Posterior vena cava (tissue), 2 donors: ENCODE measurements around the gene PLEKHO2. TPM values are rescaled to one million over a fixed set of nuclear protein-coding genes. Genes with fewer than 3 reads are reported as not detected.
"Not testable (repeated sequence)": the region's sequence is repeated elsewhere in the genome, so short reads cannot be mapped to it uniquely, and the experiment has no call there.

Experiments used
- DNase-seq: peaks from one replicate; pipeline ENCODE4 v3.0.0-alpha.2; 2020; ENCODE audit warnings: low spot score
- intact Hi-C, 2 donors: fragments of 100-400 bp; cut with DNase I; formaldehyde crosslinking; loops; one replicate each; pipeline versions ENCODE4 v1.14.1 to v1.14.2; 2022 to 2023
- long read RNA-seq, 2 donors: library from polyadenylated mRNA; unstranded; transcript quantifications; one replicate each; pipeline ENCODE4 v2.0.0, GENCODE V29; 2020 to 2021
- total RNA-seq, 2 donors: library from RNA; stranded (reverse); fragmentation: NEBNext Ultra II Directional; extraction: Animal tissue kit (Norgen Biotek cat#: 25700); gene quantifications; one replicate each; pipeline ENCODE4 v1.2.1, GENCODE V29; 2021
- donor health status: DM: yes; HTN: yes; CAD: no.
- donor health status: DM: yes; HTN: yes; CAD: no.

The PLEKHO2 gene, protein sequence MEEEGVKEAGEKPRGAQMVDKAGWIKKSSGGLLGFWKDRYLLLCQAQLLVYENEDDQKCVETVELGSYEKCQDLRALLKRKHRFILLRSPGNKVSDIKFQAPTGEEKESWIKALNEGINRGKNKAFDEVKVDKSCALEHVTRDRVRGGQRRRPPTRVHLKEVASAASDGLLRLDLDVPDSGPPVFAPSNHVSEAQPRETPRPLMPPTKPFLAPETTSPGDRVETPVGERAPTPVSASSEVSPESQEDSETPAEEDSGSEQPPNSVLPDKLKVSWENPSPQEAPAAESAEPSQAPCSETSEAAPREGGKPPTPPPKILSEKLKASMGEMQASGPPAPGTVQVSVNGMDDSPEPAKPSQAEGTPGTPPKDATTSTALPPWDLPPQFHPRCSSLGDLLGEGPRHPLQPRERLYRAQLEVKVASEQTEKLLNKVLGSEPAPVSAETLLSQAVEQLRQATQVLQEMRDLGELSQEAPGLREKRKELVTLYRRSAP
- 10 to 100 TPM; 40.9 to 50.1 TPM for total RNA-seq
- long read RNA-seq, donor 1, transcript PLEKHO2-201 (6 exons, 3,720 nt): major isoform, 9 of 25 reads
- long read RNA-seq, donor 1, partial matches to known transcripts: 15 of 25 reads
- long read RNA-seq, donor 1, other reads (novel, unspliced or antisense): 1 of 25 reads
- long read RNA-seq, donor 2, partial matches to known transcripts: 32 of 33 reads
- long read RNA-seq, donor 2, other reads (novel, unspliced or antisense): 0 of 33 reads

- intact Hi-C loops: loop anchor here (5.0 to 10.0 kb wide), 2 partner anchors 53 to 56 kb away; no protein-coding TSS in a partner anchor
- DNase-seq: peak; percentile 99
These were observed at the start of gene PLEKHO2 for GRCh38 chr15:64841344-64842095. Gene PLEKHO2, plus strand, starts transcription at chr15:64841915. Its CDS starts 102 bp downstream, at chr15:64842017.

DNA sequence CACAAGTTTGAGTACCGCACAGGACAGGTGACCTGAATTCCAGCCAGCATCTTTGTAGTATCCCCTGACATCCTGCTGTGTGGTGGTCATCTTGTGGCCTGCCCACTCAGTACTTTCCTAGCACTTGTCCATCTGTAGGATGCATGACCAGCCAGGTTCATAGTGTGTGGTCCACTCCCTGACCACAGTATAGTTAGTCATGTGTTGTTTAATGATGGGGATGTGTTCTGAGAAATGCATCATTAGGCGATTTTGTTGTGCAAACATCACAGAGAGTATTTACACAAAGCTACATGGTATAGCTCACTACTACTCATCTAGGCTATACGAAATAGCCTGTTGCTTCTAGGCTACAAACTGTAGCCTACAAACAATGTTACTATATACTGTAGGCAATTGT lies 49.4 kb upstream of the PLEKHO2 start:
- no peak for DNase-seq
- intact Hi-C loops: no loop called here

DNA sequence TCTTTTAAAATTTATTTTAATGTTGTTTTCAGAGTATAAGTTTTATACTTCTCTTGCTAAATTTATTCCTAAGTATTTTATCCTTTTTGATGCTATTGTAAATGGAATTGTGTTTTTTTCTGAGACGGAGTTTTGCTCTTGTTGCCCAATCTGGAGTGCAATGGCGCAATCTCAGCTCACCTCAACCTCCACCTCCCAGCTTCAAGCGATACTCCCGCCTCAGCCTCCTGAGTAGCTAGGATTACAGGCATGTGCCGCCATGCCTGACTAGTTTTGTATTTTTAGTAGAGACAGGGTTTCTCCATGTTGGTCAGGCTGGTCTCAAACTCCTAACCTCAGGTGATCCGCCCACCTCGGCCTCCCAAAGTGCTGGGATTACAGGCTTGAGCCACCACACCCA lies 46.4 kb upstream of the PLEKHO2 start:
- intact Hi-C loops: not testable (repeated sequence)

GRCh38 chr15:64795921-64796320 lies 45.8 kb upstream of the PLEKHO2 start:
- intact Hi-C loops, DNase-seq: not testable (repeated sequence)

More for the DNA sequence above, 46.4 kb upstream of the PLEKHO2 start:
- DNase-seq: not testable (repeated sequence)

DNA sequence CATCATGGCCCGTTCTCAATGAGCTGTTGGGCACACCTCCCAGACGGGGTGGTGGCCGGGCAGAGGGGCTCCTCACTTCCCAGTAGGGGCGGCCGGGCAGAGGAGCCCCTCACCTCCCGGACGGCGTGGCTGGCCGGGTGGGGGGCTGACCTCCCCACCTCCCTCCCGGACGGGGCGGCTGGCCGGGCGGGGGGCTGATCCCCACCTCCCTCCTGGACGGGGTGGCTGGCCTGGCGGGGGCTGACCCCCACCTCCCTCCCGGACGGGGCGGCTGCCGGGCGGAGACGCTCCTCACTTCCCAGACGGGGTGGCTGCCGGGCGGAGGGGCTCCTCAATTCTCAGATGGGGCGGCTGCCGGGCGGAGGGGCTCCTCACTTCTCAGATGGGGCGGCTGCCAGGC lies 42.8 kb upstream of the PLEKHO2 start:
- DNase-seq, intact Hi-C loops: not testable (repeated sequence)

- no peak for DNase-seq
- intact Hi-C loops: no loop called here
These were observed 41.2 kb upstream of the PLEKHO2 start for GRCh38 chr15:64800476-64800875.

DNA sequence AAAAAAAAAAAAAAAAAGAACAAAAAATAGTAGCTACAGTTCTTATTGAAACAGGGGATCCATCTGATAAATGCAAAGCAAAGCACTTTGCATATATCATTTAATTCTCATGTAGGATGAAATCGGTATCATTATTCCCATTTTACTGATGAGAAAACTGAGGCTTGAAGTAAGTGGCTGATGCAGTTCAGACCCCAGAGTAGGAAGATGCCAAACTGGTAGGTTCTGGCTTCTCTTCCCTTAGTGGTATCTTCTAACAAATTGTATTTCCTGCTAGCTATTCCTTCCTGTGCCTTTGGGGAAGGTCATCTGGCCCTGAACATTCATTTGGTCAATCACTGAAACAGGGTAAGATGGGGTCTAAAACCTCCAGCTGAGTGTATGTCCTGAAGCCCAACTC lies 38.2 kb upstream of the PLEKHO2 start:
- intact Hi-C loops: no loop called here
- no peak for DNase-seq

- DNase-seq: no peak
- intact Hi-C loops: loop anchor here (5.0 kb wide), 2 partner anchors 72 to 117 kb away; no protein-coding TSS in a partner anchor
These were observed 37.1 kb upstream of the PLEKHO2 start for GRCh38 chr15:64804619-64805018.

- no peak for DNase-seq
- intact Hi-C loops: loop anchor here (5.0 kb wide), 2 partner anchors 74 to 119 kb away; no protein-coding TSS in a partner anchor
These were observed 35.2 kb upstream of the PLEKHO2 start for GRCh38 chr15:64806509-64806908.

DNA sequence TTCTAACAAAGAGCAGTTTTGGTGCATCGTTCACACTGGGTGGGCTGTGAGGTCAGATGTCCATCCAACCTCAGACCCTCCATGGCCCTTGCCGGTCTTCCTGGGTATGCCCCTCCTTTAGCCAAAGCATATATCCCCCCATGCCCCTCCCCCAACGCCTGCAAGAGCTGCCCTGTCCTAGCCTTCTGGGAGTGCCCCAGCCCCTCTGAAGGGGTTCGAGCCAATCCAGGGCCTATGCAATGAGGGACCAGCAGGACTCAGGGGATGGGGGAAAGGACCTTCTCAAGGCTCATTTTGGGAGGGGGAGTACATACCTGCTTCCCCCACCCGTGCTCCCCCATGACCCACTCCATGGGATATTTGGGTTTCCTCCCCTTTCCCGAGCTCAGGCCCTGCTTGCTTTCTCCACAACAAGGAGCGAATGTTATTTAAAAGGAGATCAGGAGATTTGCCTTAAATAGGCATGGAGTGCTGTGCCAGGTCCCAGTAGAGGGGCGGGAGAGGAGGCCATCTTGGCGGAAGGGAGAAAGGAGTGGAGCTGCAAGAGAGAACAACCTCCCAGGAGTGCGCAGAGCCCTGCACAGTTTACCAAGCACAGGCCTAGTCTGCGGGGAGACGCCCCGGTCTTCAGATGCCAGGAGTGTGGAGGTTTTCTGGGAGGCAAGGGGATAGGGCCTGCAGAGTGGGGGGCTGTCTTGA lies 34.5 kb upstream of the PLEKHO2 start:
- intact Hi-C loops: loop anchor here (5.0 kb wide), 2 partner anchors 75 to 120 kb away; no protein-coding TSS in a partner anchor
- DNase-seq: no peak

DNA sequence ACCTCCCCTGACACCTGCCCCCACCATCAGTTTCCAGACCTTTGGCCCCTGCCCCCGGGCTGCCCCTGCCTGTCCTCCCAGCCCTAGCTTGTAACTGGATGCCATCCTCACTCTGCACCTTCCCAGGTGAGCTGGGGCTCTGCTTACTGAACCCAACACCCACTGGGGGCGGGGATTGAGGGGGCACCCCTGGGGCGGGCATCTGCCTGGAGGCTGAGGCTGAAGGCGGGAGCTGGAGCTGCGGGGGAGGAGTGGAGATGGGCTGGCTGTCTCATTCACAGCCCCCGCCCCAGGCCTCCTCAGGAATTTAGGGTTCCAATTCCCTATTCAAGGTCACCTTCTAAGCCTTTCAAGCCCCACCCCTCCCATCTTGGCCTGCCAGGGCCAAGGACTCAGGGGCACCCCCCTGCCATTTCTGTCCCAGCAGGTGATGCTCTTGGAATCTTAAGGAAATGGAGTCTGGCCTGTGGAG lies 33.9 kb upstream of the PLEKHO2 start:
- DNase-seq: no peak
- intact Hi-C loops: loop anchor here (2.0 to 5.0 kb wide), 3 partner anchors 75 to 120 kb away; no protein-coding TSS in a partner anchor

DNA sequence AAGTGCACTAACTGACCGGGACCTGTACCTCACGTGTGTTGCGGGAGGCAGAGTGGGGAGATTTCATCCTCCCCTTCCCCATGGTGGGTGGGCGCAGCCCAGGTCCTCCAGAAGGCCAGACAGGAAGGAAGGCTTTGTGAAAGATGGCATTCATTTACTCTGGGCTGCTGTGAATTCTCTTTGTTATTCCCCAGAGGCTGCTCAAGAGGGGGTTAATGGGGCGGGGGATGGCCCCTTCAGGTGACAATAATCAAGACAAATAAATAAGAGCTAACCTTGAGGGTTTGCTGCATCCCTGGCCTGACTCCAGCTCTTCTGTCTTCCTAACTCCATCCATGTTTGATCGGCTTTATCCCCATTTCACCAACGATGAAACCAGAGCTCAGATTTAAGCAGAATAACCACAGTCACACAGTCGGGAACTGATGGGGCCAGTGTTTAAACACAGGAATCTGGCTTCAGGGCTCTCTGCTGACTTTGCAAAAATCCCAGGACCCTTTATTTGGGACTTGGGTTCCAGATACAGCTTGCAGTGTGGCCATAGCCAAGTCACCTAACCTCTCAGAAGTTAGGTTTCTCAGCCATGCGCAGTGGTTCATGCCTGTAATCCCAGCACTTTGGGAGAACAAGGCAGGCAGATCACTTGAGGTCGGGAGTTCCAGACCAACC lies 32.8 kb upstream of the PLEKHO2 start:
- DNase-seq: no peak
- intact Hi-C loops: loop anchor here (2.0 to 5.0 kb wide), 3 partner anchors 77 to 122 kb away; no protein-coding TSS in a partner anchor

GRCh38 chr15:64809649-64810496 lies 31.8 kb upstream of the PLEKHO2 start:
- intact Hi-C loops: loop anchor here (2.0 to 5.0 kb wide), 4 partner anchors 68 to 123 kb away; no protein-coding TSS in a partner anchor
- peak; percentile 94 for DNase-seq

DNA sequence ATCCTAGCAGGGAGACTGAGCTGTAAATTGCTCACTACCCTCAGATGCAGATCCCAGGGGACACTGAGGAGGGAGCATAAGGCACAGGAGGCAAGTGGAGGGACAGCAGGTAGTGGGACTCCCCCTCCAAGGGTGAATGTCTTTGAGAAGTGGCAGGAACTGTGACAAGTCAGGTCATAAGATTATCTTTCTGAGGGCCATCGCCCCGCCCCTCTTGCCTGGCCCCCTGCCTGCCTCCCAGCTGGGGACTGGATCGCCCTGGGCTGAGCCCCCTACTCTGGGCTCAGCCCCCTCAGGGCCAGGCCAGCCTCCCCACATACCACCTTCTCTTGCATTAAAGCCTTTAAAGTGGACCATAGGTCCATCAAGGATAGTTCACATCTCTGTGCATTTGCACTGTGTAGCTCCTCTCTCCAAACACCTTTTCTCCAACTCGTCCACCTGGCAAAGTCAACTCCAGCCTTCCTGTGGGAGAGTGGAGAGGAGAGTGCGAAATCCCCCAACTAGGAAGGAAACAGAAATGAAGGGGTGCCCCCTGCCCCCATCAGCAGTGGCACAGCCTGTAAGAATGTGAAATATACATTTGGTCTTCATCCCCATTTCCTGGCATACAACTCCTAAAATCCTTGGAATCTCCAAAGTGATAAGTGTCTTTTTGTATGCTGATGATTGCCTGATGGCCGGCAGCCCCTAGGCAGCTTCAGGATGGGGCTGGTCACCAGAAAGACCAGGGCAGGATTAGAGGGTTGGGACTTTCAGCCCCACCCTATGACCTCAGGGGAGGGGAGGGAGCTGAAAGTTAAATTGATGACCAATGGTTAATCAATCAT lies 31.0 kb upstream of the PLEKHO2 start:
- intact Hi-C loops: loop anchor here in 1 of 2 donors (5.0 kb wide), 1 partner anchor 68 kb away; no protein-coding TSS in a partner anchor
- no peak for DNase-seq

DNA sequence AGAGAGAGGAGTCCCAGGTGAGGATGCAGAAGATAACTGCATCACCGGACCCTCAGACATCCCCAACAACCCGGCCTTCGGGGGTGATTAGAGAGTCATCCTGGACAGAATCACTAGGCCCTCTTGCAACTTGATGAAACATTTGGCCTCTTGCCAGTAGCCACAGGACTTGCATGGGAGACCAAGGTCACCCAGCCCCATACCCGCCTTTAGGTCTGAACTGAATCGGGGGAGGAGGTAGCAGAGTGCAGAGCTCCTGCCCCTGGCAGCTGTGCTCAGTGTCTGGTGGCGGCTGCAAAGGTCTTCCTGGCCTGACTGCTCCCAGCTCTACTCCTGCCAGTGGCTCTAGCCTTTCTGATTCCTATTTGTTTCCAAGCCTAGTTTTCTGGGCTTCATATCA lies 28.6 kb upstream of the PLEKHO2 start:
- intact Hi-C loops: loop anchor here in 1 of 2 donors (5.0 kb wide), 1 partner anchor 71 kb away; no protein-coding TSS in a partner anchor
- DNase-seq: no peak

- not testable (repeated sequence) for DNase-seq
- intact Hi-C loops: loop anchor here in 1 of 2 donors (5.0 kb wide), 1 partner anchor 72 kb away; no protein-coding TSS in a partner anchor
These were observed 27.4 kb upstream of the PLEKHO2 start for GRCh38 chr15:64814283-64814682.
